ENCODE measurements around the gene SGIP1.

GRCh38 chr1:66637146-66637545 is 103.2 kb downstream of the SGIP1 start:
- TF ChIP-seq CTCF (IDR thresholded peaks at IDR 0.05; ENCODE audit: control extremely low read depth in 1 of 3, insufficient read depth in 1 of 3, low read depth in 1 of 3, low read length in 3 of 3) (no peak), HDAC6 (IDR thresholded peaks at IDR 0.05; ENCODE audit: low read depth, low read length) (no peak)
